Natural killer cell treated with Interleukin-12 subunit alpha and Interleukin-12 subunit beta and Interleukin-15 and Interleukin-18, amount 100 ng/mL, for 72 hours (primary cell): ENCODE measurements around the gene JAKMIP1. TPM values are rescaled to one million over a fixed set of nuclear protein-coding genes. Genes with fewer than 3 reads are reported as not detected.

ENCODE experiments used
- ATAC-seq, 2 donors: fragments of 150-1000 bp; cut with Tn5 transposase in 1 of 2; sonication (Bioruptor Pico), chemical (Tn5 transposase) in 1 of 2; 2 replicates each; pipeline ENCODE4 v1.10.0; 2021
- DNase-seq: peaks from one replicate; pipeline ENCODE4 v3.0.0; 2022; ENCODE audit warnings: low spot score
- H3K27ac Mint-ChIP-seq, 2 donors: 1 replicate in 1 of 2; 2 replicates in 1 of 2; pipeline ENCODE4 v1.8.0; 2022; ENCODE audit warnings: mixed read lengths in 2 of 2, mild to moderate bottlenecking in 1 of 2, moderate library complexity in 1 of 2
- H3K27me3 Mint-ChIP-seq, 2 donors: 1 replicate in 1 of 2; 2 replicates in 1 of 2; pipeline ENCODE4 v1.8.0; 2022; ENCODE audit warnings: mixed read lengths in 2 of 2
- H3K36me3 Mint-ChIP-seq: one replicate; pipeline ENCODE4 v1.8.0; 2022; ENCODE audit warnings: mixed read lengths
- H3K4me1 Mint-ChIP-seq, 2 donors: 1 replicate in 1 of 2; 2 replicates in 1 of 2; pipeline ENCODE4 v1.8.0; 2022; ENCODE audit warnings: low read depth in 2 of 2, mixed read lengths in 2 of 2, mild to moderate bottlenecking in 1 of 2
- H3K4me3 Mint-ChIP-seq: one replicate; pipeline ENCODE4 v1.8.0; 2022; ENCODE audit warnings: mixed read lengths
- H3K9me3 Mint-ChIP-seq: 2 replicates; pipeline ENCODE4 v1.8.0; 2022; ENCODE audit warnings: mixed read lengths
- total RNA-seq, 2 donors: library from RNA; stranded (reverse); gene quantifications; one replicate each; pipeline ENCODE4 v1.2.3, GENCODE V29; 2022

Gene JAKMIP1
- total RNA-seq, 2 donors from 2014 or later, result 16.3 to 66.7 TPM

DNA sequence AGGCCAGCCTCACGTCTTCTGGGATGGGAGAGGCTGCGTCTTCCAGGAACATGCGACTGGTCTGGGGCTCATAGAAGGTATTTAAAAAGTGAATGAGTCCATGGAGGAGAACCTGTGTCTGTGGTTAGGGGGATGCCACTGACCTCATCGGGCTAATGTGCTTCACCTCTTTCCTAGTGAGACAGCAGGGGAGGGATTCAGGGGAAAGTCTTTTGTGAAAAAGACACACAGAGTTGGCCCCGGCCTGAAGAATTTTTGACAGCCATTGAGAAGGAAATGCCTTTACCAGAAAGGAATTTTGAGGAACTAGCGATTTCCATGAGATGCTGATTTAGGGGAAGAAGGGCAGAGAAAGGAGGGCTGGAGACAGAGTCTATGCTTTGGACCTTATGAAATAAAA lies 171.1 kb downstream of the JAKMIP1 start:
- Mint-ChIP-seq H3K9me3 (no peaks in the 10 kb centered on the region), H3K27ac (no peak overlapping the region), H3K27me3 (peaks cover 0 to 2% of the 10 kb centered on the region in 2 donors), H3K4me3 (no peak overlapping the region), H3K36me3 (peaks cover 4% of the 10 kb centered on the region), H3K4me1 (peaks cover 0 to 5% of the 10 kb centered on the region in 2 donors)
- DNase-seq, result no peak
- no peak for ATAC-seq

DNA sequence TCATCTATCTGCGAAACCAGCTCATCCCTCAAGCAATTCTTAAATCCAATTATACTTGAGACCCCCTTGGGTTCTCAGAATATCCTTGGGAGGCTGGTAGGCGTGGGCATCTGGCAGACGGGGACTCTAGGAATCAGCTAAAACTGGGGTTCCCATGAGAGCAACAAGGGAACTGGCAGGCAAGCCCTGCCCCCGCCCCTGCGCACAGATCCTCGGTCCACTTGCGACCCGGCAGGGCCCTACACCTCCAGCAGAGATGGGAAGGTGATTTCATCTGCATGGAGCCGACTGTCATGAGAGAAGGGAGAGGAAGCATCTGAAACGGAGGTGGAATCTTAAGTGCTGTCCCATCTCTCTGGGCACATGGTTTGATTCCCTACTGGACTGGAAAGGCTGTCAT lies 172.2 kb downstream of the JAKMIP1 start:
- no peak for ATAC-seq
- no peak for DNase-seq
- Mint-ChIP-seq H3K27ac (no peak overlapping the region), H3K4me3 (no peak overlapping the region), H3K9me3 (no peaks in the 10 kb centered on the region), H3K36me3 (peaks cover 4% of the 10 kb centered on the region), H3K4me1 (peaks cover 0 to 5% of the 10 kb centered on the region in 2 donors), H3K27me3 (peaks cover 0 to 2% of the 10 kb centered on the region in 2 donors)

GRCh38 chr4:6027392-6027791 lies 173.0 kb downstream of the JAKMIP1 start:
- no peak for DNase-seq
- Mint-ChIP-seq H3K36me3 (peaks cover 2% of the 10 kb centered on the region), H3K4me3 (no peak overlapping the region), H3K4me1 (peaks cover 0 to 2% of the 10 kb centered on the region in 2 donors), H3K9me3 (no peaks in the 10 kb centered on the region), H3K27ac (no peak overlapping the region), H3K27me3 (no peaks in the 10 kb centered on the region)
- ATAC-seq, result no peak

GRCh38 chr4:6024313-6024960 lies 175.9 kb downstream of the JAKMIP1 start:
- Mint-ChIP-seq H3K4me1 (no peaks in the 10 kb centered on the region), H3K27me3 (peaks cover 0 to 4% of the 10 kb centered on the region in 2 donors), H3K9me3 (no peaks in the 10 kb centered on the region), H3K27ac (no peak overlapping the region), H3K36me3 (no peaks in the 10 kb centered on the region), H3K4me3 (no peak overlapping the region)
- ATAC-seq (no peak), DNase-seq (peak; percentile 39)

DNA sequence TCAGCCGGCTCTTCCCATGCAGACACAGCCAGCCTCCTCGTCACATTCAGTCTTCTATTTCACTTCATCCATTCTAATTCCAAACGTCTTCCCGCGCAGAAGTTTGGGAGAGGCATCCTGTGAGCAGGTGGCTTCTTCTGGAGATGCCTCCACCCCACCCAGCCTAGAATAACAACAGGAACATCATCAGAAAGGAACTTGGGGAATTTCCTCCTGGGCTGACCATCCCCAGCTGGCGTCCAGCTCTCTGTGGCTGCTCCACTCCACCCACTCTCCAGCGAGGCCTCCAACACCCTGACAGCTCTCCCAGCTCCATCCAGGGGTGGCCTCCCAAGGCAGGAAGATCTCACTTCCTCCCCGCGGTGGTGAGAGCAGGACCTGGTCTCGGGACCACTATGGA lies 176.6 kb downstream of the JAKMIP1 start:
- Mint-ChIP-seq H3K4me1 (peaks cover 4 to 6% of the 10 kb centered on the region in 2 donors), H3K27me3 (peaks cover 0 to 8% of the 10 kb centered on the region in 2 donors), H3K36me3 (no peaks in the 10 kb centered on the region), H3K9me3 (no peaks in the 10 kb centered on the region), H3K4me3 (no peak overlapping the region), H3K27ac (no peak overlapping the region)
- ATAC-seq (no peak), DNase-seq (no peak)

DNA sequence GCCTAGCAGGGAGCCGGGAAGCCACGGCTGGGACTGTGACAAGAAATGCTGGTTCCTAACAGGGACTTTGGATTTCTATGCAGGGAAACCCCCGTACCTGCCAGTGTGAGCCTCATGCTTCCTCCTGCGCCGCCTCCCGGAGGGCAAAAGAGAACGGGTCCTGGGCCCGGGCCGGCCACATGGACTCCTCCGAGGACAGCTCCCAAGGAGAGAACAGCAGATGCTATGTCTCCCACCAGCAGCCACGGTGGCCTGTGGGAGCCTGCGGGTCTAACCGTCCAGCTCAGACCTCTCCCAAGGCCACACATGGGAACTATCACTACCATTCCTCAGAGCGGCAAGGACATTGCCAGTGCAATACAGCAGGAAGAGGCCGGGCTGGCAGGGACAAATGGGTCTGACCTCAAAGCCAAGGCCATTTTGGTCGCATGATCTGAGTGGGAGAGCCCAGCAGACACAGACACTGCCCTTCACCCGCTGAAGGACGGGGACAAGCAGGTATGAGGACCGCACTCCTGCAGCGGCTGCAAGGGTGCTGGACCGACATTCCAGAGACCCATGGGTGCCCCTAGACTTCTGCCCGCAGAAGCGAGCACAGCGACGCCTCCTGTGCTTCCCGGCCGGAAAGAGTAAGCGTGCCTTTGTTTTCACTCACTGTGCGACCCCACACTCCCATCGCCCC lies 177.6 kb downstream of the JAKMIP1 start:
- H3K36me3 Mint-ChIP-seq, result no peaks in the 10 kb centered on the region
- peaks cover 0 to 8% of the 10 kb centered on the region in 2 donors for H3K27me3 Mint-ChIP-seq
- H3K27ac Mint-ChIP-seq, result no peak overlapping the region
- peak; percentile 44 for DNase-seq
- H3K9me3 Mint-ChIP-seq, result no peaks in the 10 kb centered on the region
- no peak overlapping the region for H3K4me3 Mint-ChIP-seq
- peaks cover 4 to 6% of the 10 kb centered on the region in 2 donors for H3K4me1 Mint-ChIP-seq
- ATAC-seq, result no peak

- Mint-ChIP-seq H3K9me3 (no peaks in the 10 kb centered on the region), H3K4me3 (no peak overlapping the region), H3K27me3 (peaks cover 0 to 8% of the 10 kb centered on the region in 2 donors), H3K4me1 (peaks cover 4 to 6% of the 10 kb centered on the region in 2 donors), H3K36me3 (no peaks in the 10 kb centered on the region), H3K27ac (no peak overlapping the region)
- DNase-seq (peak; percentile 31), ATAC-seq (no peak)
These were observed 178.3 kb downstream of the JAKMIP1 start for GRCh38 chr4:6021831-6022606.

DNA sequence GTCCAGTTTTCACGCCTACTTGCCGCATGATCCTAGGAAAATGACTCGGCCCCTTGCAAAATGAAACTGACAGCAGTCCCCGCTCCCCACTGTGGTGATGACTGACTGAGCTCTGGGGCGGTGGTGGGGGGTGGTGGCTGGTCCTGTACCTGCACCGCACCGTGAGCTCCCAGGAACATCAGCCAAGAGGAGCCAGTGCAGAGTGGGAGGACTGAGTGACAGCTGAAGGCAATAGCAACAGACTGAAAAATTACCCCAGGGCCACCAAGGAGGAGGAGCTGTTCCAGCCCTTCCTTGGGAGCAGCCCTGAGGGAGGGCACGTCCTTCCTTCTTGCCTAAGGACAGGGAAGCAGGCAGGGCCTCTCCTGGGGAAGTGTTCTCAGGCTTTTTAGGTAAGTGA lies 179.7 kb downstream of the JAKMIP1 start:
- Mint-ChIP-seq H3K36me3 (no peaks in the 10 kb centered on the region), H3K27me3 (peaks cover 0 to 8% of the 10 kb centered on the region in 2 donors), H3K9me3 (no peaks in the 10 kb centered on the region), H3K4me1 (peaks cover 4 to 6% of the 10 kb centered on the region in 2 donors), H3K4me3 (no peak overlapping the region), H3K27ac (no peak overlapping the region)
- ATAC-seq, result no peak
- peak; percentile 44 for DNase-seq

GRCh38 chr4:6019316-6020263 lies 180.8 kb downstream of the JAKMIP1 start:
- no peaks in the 10 kb centered on the region for H3K36me3 Mint-ChIP-seq
- H3K9me3 Mint-ChIP-seq, result no peaks in the 10 kb centered on the region
- peaks cover 0 to 8% of the 10 kb centered on the region in 2 donors for H3K27me3 Mint-ChIP-seq
- H3K4me1 Mint-ChIP-seq, result peaks cover 4 to 6% of the 10 kb centered on the region in 2 donors
- no peak overlapping the region for H3K27ac Mint-ChIP-seq
- DNase-seq (peak; percentile 47), ATAC-seq (no peak)
- H3K4me3 Mint-ChIP-seq, result no peak overlapping the region

GRCh38 chr4:6018331-6018730 lies 182.0 kb downstream of the JAKMIP1 start, which contains the start of gene C4orf50:
Gene C4orf50 (minus strand): TSS chr4:6018431.
- Mint-ChIP-seq H3K4me3 (no peak within 1 kb of the TSS), H3K36me3 (no peaks in the 10 kb centered on the region), H3K27me3 (peaks cover 0 to 8% of the 10 kb centered on the region in 2 donors), H3K27ac (no peak within 1 kb of the TSS), H3K4me1 (peaks cover 4 to 6% of the 10 kb centered on the region in 2 donors), H3K9me3 (no peaks in the 10 kb centered on the region)
- DNase-seq (no peak), ATAC-seq (no peak)

- H3K4me3 Mint-ChIP-seq, result no peak overlapping the region
- peak; percentile 5 for DNase-seq
- peaks cover 0 to 9% of the 10 kb centered on the region in 2 donors for H3K27me3 Mint-ChIP-seq
- ATAC-seq, result no peak
- H3K4me1 Mint-ChIP-seq, result peaks cover 4 to 6% of the 10 kb centered on the region in 2 donors
- no peak overlapping the region for H3K27ac Mint-ChIP-seq
- H3K9me3 Mint-ChIP-seq, result no peaks in the 10 kb centered on the region
- H3K36me3 Mint-ChIP-seq, result no peaks in the 10 kb centered on the region
These were observed 182.5 kb downstream of the JAKMIP1 start for GRCh38 chr4:6017800-6018199.

GRCh38 chr4:6017030-6017429 lies 183.3 kb downstream of the JAKMIP1 start:
- peak; percentile 28 for DNase-seq
- ATAC-seq, result no peak
- peaks cover 4 to 6% of the 10 kb centered on the region in 2 donors for H3K4me1 Mint-ChIP-seq
- no peak overlapping the region for H3K27ac Mint-ChIP-seq
- no peak overlapping the region for H3K4me3 Mint-ChIP-seq
- no peaks in the 10 kb centered on the region for H3K9me3 Mint-ChIP-seq
- H3K27me3 Mint-ChIP-seq, result peaks cover 0 to 11% of the 10 kb centered on the region in 2 donors
- H3K36me3 Mint-ChIP-seq, result no peaks in the 10 kb centered on the region

DNA sequence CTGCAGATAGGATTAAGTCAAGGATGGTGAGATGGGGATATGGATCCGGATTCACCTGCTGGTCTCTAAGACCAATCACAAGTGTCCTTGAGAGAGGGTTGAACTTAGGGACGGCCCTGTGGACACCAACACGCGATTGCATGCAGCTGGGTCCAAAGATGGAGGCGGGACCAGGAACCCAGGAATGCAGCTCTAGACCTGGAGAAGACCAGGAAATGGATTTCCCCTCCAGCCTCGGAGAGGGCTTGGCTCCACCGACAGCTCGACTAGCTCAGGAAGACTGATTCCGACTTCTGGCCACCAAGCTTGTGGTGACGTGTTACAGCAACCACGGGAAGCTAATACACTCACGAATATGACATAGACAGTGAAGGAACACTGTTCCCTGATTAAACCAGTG lies 186.8 kb downstream of the JAKMIP1 start:
- H3K9me3 Mint-ChIP-seq, result no peaks in the 10 kb centered on the region
- ATAC-seq (no peak), DNase-seq (peak; percentile 23)
- no peak overlapping the region for H3K27ac Mint-ChIP-seq
- no peaks in the 10 kb centered on the region for H3K36me3 Mint-ChIP-seq
- H3K27me3 Mint-ChIP-seq, result peaks cover 7 to 19% of the 10 kb centered on the region in 2 donors
- peaks cover 0 to 4% of the 10 kb centered on the region in 2 donors for H3K4me1 Mint-ChIP-seq
- H3K4me3 Mint-ChIP-seq, result no peak overlapping the region
